RWPE2 (cell line): ENCODE measurements around the gene DGUOK.

Source experiments
- ATAC-seq: fragments of 200-7000 bp; cut with Tn5 transposase; 3 replicates; pipeline ENCODE4 v1.9.1; 2021; ENCODE audit warnings: low read depth
- DNase-seq: peaks from one replicate; pipeline ENCODE4 v3.0.0-alpha.2; 2020; ENCODE audit warnings: low spot score
- H3K27ac ChIP-seq: fragments of 450-650 bp; 2 replicates; pipeline ENCODE4 v1.5.1; 2017; ENCODE audit warnings: mild to moderate bottlenecking; ENCODE audit not compliant: poor library complexity, severe bottlenecking
- H3K27me3 ChIP-seq: fragments of 250-450 bp; sonication (Bioruptor Pico); 2 replicates; pipeline ENCODE4 v1.5.1; 2021; ENCODE audit warnings: mild to moderate bottlenecking, moderate library complexity; ENCODE audit not compliant: insufficient read depth, poor library complexity, severe bottlenecking
- H3K36me3 ChIP-seq: fragments of 250-450 bp; sonication (Bioruptor Pico); 2 replicates; pipeline ENCODE4 v1.5.1; 2020; ENCODE audit warnings: low read depth, mild to moderate bottlenecking, moderate library complexity
- H3K4me1 ChIP-seq: fragments of 250-450 bp; sonication (Bioruptor Pico); 2 replicates; pipeline ENCODE4 v1.5.1; 2021; ENCODE audit warnings: mild to moderate bottlenecking, moderate library complexity; ENCODE audit not compliant: insufficient read depth, poor library complexity, severe bottlenecking
- H3K4me3 ChIP-seq: fragments of 250-450 bp; sonication (Bioruptor Pico); 2 replicates; pipeline ENCODE4 v1.5.1; 2021; ENCODE audit warnings: mild to moderate bottlenecking, moderate library complexity; ENCODE audit not compliant: severe bottlenecking
- H3K9me3 ChIP-seq: fragments of 250-450 bp; sonication (Bioruptor Pico); 2 replicates; pipeline ENCODE4 v1.5.1; 2021; ENCODE audit warnings: mild to moderate bottlenecking, moderate library complexity; ENCODE audit not compliant: severe bottlenecking
- CTCF ChIP-seq: fragments of 450-650 bp; IDR thresholded peaks from one replicate; pipeline ENCODE4 v1.5.1; 2017; ENCODE audit warnings: mild to moderate bottlenecking, moderate library complexity; ENCODE audit not compliant: poor library complexity, severe bottlenecking

The DGUOK gene

DNA sequence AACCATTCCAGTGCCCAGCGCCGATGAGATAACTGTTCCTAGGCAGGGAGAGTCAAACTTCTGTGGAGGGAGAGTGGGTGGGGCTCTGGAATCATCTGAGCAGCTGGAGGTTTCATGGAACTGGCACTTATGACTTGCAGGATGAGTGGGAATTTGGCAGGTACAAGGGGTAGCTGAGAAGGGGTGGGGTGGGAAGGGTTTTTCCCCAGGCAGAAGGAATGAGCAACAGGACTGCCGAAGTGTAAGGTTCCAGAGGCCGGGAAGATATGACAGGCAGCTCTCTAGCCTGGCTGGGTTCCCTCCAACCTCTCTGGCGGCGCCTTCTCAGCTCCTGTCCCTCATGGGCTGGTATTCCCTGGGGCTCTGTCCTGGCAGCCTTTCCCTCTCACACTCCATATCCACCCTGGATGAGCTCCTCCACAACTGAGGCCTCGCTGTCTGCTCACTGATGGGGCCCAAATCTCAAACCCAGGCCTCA is 55.5 kb downstream of the DGUOK start:
- H3K27ac ChIP-seq, result peak overlapping the region; percentile 98
- DNase-seq (no peak), ATAC-seq (peak; percentile 29)
- H3K27me3 ChIP-seq, result no peaks in the 10 kb centered on the region
- no peak overlapping the region for H3K4me3 ChIP-seq
- peaks cover 50% of the 10 kb centered on the region for H3K4me1 ChIP-seq
- peaks cover 2% of the 10 kb centered on the region for H3K9me3 ChIP-seq
- peaks cover 10% of the 10 kb centered on the region for H3K36me3 ChIP-seq
- no peak for TF ChIP-seq CTCF

DNA sequence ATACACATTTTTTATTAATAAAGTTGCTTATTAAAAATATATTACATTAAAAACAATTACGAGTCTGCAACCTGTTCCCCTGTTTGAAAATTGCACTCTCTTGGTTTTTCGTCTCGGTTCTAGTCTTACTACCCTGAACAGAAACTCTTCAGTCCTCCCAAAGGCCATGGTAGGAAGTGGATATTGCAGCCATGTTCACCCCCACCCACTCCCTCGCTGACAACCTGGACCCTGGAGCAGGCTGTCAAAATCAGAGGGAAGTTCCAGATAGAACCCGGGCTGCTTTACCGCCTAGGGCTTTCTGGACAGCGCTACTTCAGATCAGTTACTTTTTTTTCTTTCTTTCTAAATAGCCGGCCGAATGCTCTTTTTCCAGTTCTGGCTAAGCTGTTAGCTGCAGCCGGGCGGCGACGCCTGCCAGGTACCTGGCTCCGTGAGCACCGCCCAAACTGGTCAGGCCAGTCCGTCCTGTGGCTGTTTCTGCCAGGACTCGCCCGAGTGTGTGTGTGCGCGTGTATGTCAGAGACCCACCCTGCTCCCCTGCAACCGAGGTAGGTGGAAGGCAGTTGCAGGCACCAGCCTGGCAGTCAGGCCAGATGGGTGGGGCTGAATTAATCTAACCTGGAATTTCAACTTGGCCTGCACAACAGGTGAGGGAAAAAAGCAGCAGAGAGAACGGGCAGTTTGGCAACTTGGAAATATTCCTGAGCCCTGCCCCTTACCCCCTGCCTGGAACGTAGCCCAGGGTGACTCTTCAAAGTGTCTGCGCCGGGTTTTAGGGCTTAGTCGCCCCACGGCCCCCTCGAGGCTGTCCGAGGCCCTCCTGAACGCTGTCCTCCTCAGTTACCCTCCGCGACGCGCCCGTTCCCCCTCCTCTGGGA is 56.9 kb downstream of the DGUOK start:
- H3K4me3 ChIP-seq, result peak overlapping the region; percentile 58
- ATAC-seq, result peak; percentile 73

GRCh38 chr2:73984203-73984921 is 57.7 kb downstream of the DGUOK start, which contains the start of gene TET3:
Gene TET3, plus strand, starts transcription at chr2:73984910. Its CDS starts 1,494 bp downstream, at chr2:73986404.
- DNase-seq, result no peak
- peaks cover 58% of the 10 kb centered on the region for H3K4me1 ChIP-seq
- no peaks in the 10 kb centered on the region for H3K27me3 ChIP-seq
- peaks cover 12% of the 10 kb centered on the region for H3K36me3 ChIP-seq
- H3K9me3 ChIP-seq, result peaks cover 2% of the 10 kb centered on the region
- TF ChIP-seq CTCF, result no peak
- no peak for ATAC-seq
- peak within 1 kb of the TSS; percentile 98 for H3K27ac ChIP-seq
- peak within 1 kb of the TSS; percentile 58 for H3K4me3 ChIP-seq

More for the DNA sequence above, 56.9 kb downstream of the DGUOK start:
- DNase-seq, result peak; percentile 99
- H3K4me1 ChIP-seq, result peaks cover 59% of the 10 kb centered on the region
- peaks cover 2% of the 10 kb centered on the region for H3K9me3 ChIP-seq
- TF ChIP-seq CTCF, result peak; percentile 1
- H3K27me3 ChIP-seq, result no peaks in the 10 kb centered on the region
- peak overlapping the region; percentile 98 for H3K27ac ChIP-seq
- H3K36me3 ChIP-seq, result peaks cover 11% of the 10 kb centered on the region

GRCh38 chr2:73984922-73985307 is 58.2 kb downstream of the DGUOK start:
- peak overlapping the region; percentile 98 for H3K27ac ChIP-seq
- TF ChIP-seq CTCF, result no peak
- no peak for ATAC-seq
- H3K36me3 ChIP-seq, result peaks cover 18% of the 10 kb centered on the region
- peak overlapping the region; percentile 58 for H3K4me3 ChIP-seq
- peaks cover 1% of the 10 kb centered on the region for H3K9me3 ChIP-seq
- peaks cover 52% of the 10 kb centered on the region for H3K4me1 ChIP-seq
- no peak for DNase-seq
- no peaks in the 10 kb centered on the region for H3K27me3 ChIP-seq
